Stimulated activated naive CD4-positive, alpha-beta T cell treated with Interleukin-2 at 50 U/mL for 16 hours (primary cell): ENCODE data around the gene PRKG1.
"Not testable (repeated sequence)": the region's sequence is repeated elsewhere in the genome, so short reads cannot be mapped to it uniquely, and the experiment has no call there.

Experiments used
- DNase-seq: peaks from one replicate; lab custom pipeline; 2025; lab: John Stamatoyannopoulos, UW

The PRKG1 gene

DNA sequence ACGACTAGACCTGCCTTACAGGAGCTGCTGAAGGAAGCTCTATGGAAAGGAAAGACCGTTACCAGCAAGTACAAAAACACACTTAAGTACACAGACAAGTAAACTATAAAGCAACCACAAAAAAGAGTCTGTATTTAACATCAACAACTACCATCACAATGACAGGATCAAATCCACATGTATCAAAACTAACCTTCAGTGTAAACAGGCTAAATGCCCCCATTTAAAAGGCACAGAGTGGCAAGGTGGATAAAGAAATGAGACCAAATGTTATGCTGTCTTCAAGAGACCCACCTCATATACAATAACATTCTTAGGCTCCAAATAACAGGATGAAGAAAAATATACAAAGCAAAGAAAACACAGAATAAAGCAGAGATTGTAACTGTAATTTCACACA lies 932.8 kb downstream of the PRKG1 start:
- no peak for DNase-seq

DNA sequence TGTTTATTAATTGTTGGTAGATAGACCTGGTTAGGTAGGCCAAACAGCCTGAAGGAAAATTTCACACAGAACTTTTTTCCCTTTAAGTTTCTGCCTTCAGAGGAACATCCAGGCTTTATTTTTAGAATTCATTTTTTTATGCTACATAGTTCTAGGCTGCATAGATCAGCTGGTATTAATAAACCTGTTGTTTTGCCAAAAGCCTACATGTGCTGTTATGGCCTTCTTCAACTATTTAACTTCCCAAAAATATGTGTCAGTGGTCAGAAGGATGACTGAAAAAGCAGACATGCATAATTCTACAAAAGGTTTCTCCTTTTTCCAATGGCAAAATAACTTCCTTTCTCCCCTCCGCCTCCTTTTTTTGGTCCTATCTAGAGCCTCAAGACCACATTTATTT lies 936.8 kb downstream of the PRKG1 start:
- DNase-seq: no peak

DNA sequence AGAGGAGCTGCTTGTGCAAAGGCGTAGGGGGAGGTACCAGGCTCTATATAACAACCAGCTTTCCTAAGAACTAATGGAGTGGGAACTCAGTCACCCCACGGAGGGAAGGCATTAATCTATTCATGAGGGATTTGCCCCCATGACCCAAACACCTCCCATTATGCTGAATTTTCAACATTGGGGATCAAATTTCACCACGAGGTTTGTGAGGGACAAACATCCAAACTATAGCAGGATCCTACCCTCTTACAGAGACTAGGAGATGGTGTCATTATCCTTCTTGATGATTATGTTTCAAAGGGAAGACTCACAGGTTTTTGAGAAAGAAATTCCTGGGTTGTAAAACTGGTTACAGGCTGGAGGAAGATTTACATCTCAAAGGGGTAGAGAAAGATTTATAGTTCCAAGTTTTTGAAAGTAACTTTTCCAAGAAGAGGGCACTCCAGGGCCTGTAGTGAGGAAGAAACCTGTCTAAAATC lies 944.8 kb downstream of the PRKG1 start:
- no peak for DNase-seq

DNA sequence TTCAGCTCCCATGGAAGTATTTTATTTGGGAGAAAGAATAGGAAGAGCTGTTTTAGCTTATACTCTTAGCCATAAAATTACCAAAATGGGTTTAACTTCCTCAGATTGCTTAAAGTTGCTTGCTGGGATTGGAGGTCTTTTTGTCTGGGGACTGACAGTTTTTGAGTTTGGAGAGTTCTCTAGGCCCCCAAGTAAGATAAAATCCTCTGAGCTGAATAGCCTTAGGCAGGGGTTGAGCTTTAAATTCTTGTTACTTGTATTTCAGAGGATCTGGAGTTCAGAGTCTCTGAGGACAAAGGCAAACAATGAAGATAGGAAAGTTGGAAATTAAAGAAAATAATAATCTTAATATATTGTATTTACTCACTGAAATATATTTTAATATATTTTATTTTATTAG lies 945.4 kb downstream of the PRKG1 start:
- no peak for DNase-seq

DNA sequence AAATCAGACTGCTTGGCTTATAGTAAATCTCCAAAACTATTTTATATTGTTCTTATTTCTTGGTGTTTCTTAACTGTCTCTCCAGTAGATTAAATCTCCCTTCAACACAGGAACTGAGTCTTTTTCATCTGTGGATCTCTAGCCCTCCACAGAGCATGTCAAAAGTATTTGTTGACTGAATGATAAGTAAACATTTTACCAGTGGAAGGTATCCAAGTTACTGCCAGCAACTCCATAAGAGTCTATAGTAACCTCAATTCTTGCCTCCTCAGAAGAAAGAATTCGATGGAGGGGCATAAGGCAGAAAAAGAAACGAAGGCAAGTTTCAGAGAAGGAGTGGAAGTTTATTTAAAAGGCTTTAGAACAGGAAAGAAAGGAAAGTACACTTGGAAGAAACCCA lies 945.9 kb downstream of the PRKG1 start:
- no peak for DNase-seq

DNA sequence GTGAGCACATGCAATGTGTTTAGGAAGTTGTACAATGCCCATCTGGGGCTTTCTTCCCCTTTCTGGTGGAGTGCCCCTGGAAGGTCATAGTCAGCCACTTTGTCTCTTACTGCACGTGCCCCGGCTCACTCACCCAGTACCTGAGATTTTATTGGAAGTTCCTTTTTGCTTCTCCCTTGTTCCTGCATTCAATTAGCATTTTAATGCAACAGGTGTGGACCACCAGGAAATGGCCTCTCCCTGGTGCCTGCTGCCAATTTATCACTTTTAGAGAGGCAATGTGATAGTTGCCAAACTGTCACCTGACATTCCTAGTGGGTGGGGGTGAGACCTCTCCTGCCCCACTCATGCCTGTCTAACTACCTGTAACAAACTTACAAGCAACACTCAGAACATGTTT lies 946.4 kb downstream of the PRKG1 start:
- no peak for DNase-seq

DNA sequence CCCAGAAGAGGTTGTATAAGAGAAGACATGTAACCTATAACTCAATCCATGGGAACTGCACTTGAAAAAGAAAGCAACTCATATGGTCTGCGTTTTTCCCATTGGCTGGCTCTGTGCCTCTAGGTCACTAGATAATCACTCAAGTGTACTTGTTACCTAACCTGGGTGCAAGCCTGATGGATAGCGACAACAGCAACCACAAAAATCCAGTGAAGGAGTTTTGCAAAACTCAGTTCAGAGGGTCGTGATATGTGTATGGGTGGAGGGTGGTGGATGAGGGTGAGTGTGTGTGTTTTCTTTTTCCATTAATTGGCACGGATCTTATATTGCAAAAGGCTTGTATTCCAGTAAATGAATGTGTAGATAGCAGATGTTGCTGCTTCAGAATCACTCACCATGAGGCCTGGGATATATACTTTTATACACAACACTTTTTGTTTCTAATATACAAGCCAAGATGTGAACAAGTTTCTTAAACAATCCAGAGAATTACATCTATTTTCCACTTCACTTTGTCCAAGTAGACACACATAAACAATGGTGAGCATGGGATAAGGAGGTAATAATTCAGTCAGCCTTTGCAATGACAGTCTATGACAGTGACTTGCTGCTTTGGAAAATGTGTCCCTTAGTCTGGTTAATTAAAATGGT lies 952.9 kb downstream of the PRKG1 start:
- no peak for DNase-seq

DNA sequence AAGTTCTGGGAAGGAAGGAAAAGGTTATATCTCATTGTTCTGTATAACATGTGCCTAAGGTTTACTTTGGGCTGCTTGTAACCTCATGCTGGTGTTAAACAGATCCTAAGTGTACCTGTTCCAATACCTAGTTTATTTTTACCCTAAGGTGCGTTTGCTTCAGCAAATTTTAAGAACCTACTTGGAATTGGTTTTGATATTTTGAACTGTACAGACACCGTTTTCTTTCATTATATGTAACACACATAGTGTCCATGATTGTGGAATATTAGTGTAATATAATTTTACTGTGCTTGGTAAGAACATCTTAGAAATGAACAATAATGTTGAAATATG lies 954.2 kb downstream of the PRKG1 start:
- no peak for DNase-seq

DNA sequence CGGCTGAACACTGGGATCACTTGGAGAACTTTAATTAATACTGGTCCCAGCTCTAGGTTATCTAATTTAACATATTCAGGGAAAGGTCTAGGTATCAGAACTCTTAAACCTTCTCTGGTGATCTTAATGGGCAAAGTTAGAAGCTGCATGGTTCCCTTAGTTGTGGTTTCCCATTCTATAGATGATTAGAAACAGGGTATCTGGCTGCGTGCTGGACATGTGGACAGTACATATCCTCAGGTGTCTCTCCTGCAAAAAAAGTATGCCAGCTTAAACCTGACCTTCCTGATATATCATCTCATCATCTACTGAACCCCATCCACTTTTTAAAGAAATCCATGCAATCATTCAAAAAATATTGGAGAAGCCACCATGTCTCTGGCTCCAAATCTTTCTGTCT lies 955.3 kb downstream of the PRKG1 start:
- no peak for DNase-seq

DNA sequence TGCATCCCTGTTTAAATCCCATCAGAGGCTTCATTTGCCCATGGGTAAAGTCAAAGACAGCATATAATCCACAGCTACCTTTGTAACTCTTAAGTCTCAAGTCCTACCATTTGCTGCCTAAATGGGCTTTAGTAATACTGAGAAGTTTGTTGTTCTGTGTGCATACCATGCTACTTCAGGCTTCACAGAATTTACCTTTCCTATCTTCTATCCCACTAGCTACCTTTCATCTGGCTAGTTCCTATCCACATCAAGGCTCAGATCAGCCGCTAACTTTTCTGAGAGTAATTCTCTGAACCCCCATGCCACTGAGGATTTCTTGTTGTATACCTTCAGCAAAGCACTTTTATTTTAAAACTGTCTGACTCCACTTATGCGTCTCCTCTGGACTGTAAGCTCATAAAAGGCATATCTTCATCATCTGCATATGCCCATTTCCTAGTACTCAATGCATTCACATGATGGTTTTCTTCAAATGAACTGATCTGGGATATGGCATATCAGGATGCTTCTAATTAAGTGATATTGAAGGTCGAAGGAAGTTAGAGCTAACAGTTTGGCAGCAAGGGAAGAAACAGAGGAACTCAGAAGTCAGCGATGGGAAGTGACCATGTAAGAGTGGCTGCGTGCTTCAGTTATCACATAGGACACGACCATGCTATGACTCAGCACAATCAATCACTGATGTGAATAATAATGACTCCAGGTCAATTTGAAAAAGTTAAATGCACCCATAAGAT lies 955.9 kb downstream of the PRKG1 start:
- DNase-seq: no peak

DNA sequence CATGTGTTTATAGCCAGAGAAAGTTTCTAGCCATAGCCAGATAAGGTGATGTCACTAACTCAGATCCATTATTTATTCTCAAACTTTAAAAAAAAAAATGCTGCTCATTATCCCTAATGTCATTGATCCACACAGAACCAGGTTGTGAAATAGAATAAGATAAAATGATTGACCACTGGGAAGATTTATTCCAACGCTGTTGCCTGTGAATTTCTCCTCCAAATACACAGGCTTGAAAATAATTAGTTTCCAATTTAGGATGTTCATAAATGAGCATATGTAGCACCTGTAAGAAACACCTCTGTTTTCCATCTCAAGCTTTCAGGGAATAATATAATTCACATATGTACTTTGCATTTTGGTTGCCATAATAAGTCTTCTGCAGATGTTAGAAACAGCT lies 956.7 kb downstream of the PRKG1 start:
- DNase-seq: no peak

DNA sequence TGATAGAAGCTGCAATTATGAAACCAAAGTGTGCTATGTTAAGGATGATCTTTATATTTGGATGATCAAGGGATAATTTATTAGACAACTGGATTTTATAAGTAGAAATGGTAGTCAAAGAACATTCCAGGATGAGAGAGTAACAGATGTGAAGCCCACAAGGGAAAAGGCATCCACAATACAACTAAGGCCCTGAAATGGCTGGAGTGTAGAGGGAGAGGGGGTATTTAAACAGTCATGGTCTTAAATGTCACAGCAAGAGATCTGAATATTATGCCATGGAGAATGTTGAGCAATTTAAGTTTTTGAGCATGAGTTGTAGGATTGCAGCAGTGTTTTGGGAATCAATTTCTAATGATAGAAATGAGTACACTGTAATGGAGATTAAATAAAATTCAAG lies 957.5 kb downstream of the PRKG1 start:
- DNase-seq: no peak

DNA sequence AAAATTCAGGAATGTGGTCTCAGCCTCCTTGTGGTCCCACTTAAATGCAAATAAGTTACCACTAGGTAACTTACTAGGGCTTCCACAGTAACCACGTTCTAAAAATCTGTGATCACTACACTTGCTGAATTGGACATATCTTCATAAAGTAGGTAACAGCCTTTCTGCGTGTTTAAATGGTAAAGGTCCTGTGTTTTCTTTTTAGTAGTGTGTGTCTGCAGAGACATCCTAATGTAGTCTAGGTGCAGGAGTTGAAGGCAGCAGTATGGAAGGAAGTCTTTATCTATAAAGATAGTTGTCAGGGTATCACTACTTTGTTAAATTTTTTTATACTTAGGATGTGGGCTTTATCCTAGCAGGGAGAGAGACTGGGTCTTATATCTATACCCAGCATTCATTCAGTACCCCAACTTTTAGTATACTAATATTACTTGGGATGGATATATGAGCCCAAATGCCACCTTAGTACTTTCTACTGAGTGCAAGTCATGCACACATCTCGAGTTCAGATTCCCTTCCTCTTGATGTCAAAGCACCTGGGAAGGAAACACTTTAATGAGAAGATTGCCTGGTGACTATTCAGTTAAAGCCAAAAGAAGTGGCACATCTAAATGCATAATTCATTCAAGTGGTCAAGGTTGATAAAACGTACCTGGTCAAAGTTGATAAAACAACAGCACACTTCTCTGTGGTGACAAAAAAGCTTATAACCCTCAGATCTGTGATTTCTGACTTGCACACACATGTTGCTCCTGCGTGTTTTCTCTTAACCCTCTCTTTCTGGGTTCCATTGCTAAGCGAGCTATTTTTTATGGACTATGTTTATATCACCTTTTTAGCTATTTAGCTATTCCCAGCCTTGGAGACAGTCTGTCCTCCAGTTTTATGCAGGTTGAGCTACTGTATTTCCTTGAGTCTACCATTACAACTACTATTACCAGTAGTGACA lies 958.7 kb downstream of the PRKG1 start:
- no peak for DNase-seq

DNA sequence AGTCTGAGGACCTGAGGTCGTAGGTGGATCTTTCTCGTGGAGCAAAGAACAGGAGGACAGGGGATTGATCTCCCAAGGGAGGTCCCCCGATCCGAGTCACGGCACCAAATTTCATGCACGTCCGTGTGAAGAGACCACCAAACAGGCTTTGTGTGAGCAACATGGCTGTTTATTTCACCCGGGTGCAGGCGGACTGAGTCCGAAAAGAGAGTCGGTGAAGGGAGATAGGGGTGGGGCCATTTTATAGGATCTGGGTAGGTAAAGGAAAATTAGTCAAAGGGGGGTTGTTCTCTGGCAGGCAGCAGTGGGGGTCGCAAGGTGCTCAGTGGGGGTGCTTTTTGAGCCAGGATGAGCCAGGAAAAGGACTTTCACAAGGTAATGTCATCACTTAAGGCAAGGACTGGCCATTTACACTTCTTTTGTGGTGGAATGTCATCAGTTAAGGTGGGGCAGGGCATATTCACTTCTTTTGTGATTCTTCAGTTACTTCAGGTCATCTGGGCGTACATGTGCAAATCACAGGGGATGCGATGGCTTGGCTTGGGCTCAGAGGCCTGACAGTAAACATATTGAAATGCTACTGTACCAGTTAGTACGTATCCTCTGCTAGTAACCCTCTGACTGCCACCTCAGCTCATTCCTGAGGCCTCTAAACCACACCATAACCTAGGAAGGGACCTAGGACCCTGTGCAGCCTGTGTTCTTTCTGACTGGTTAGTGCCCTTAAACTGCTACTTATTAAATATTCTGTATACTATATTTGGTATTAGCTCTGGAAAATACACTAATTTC lies 964.9 kb downstream of the PRKG1 start:
- not testable (repeated sequence) for DNase-seq

DNA sequence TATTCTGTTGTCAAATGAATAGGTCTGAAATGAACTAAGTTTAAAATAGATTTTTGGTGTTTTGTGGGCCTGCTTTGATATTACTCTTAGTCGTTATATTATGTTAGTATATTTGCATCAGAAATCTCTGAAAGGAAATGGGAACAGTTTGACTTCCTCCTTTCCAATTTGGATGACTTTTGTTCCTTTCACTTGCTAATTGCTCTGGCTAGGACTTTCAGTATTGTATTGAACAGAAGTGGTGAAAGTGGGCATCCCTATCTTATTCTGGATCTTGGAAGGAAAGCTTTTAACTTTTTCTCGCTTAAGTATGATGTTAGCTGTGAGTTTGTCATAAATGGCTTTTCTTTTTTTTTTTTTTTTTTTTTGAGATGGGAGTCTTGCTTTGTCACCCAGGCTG lies 966.2 kb downstream of the PRKG1 start:
- no peak for DNase-seq

DNA sequence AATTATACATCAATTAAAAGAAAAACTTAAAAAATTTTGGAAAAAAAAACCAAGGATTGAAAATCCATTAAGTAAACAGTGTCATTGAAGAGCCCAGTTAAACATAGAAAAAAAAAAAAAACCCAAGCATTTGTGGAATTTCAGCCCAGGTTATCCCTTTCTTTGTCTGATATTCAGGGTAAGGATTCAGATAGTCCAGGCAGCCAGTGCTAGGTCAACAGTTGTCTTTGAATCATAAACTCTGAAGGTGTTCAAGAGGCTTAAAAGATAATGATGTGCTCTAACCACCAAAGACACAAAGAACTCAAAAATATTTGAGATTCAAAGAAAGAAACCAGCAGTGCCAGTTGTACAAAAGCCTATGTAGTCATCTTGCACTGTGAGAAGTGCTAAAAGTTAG lies 969.5 kb downstream of the PRKG1 start:
- no peak for DNase-seq

DNA sequence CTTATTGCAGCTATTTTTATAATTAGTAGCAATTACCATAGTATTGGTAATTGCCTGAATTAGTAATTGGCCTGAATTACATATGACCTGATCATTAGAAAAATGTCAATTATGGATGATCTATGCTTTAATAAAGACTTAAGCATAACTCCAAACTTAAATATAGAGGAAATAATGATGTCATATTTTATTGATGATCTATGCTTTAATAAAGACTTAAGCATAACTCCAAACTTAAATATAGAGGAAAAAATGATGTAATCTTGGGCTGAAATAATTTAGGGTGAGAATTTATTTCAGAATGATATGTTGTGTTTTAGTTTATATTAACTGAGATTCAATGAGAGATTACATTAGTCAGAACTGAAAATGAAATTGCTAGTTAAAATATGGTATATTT lies 973.8 kb downstream of the PRKG1 start:
- no peak for DNase-seq

DNA sequence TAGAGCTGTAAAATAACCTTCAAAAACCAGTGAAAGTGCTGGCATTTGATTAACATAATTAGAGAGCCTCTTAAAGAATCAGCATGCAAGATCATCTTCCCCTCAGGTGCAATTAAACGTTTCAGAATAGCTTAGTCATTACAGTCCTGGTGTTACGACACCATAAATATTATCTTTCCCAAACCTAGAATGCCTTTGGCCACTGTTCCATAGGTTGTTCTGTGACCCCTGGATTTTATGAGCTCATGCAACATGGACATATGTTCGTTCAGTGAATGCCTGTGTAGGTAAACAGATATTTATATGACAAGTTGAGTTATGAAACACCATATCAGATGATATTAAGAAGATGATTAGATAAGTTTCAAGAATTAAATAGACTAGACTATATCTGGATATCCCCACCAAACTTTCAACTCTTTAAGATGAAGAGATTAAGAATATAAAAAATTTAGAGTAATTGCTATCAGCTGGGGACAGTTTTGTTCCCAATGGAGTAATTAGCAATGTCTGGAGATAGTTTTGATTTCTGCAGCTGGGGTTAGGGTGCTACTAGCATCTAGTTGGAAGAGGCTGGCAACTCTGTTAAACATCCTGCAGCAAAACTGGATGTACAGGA lies 976.3 kb downstream of the PRKG1 start:
- no peak for DNase-seq

DNA sequence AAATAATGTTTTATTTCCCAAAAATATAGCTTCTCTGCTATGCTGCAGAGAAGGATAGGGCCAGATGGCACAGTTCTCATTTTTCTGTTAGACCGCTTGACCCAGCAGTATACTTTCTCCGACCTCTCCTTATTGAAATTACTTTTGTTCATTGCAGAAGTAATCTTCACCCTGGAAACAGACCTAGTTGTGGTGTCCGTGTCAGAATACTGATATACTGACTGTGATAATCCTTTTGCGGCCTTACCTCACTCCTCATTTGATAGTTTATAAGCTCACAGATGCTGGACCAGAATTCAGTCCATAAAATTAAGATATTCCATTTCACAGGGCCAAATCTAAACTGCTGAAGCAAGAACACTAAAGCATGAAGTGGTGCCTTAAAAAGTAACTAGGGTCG lies 979.2 kb downstream of the PRKG1 start:
- DNase-seq: no peak

DNA sequence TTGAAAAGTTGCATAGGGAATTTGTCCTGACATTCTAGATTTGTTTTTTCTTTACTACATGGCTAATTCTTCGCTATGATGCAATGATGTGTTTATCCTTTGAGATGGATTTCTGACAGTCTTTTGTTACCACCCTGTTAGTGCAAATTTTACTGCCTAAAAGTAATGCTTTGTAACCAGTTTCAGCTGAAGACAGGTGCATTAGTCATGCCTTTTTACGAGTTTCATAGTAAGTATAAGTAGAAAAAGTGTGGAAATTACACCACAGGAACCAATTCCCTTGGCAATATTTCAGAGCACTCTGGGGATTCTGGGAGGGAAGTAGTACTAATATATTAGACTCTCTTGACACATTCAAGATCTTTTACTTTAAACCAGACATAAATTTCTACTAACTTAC lies 982.0 kb downstream of the PRKG1 start:
- DNase-seq: no peak

DNA sequence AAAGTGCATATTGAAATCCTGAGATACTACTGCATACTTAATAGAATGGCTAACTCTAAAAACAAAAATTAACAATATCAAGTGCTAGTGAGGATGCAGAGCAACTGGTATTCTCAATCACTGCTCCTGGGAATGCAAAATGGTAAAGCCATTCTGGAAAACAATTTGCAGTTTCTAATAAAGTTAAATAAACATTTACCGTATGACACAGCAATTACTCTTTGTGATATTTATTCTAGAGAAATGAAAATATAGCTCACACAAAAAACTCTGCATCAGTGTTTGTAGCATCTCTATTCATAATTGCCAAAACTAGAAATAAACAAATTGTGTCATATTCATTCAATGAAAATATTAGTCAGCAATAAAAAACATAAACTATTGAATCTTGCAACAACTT lies 984.8 kb downstream of the PRKG1 start:
- DNase-seq: no peak

DNA sequence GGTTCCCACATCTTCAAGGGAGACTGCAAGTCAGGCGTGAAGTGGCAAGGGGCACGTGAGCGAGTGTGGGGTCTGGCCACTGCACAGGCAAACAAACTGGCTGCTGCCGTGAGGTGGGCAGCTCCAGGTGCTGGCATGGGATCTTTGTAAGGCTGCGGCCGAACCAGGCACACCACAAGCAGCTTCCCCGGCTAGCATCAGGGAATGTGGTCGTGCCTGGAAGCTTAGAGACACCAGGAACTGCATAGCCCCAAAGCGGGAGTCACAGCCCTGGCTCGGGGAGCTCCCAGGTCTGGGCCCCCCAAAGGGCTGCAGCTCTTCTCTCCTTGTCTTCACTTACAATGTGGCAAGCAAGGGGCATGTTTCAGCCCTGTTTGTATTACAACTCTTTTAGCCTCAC lies 988.9 kb downstream of the PRKG1 start:
- no peak for DNase-seq
